AG09319 (cell line): ENCODE results near the gene SHC4.

Experiments used
- DNase-seq: peaks from one replicate; pipeline ENCODE4 v3.0.0-alpha.2; 2010; ENCODE audit warnings: low read depth; ENCODE audit errors: extremely low read depth
- TF ChIP-seq, protein P1 (sequence below): IDR thresholded peaks from 2 replicates; pipeline ENCODE4 v1.5.1; 2011; ENCODE audit warnings: low read depth, mild to moderate bottlenecking, inconsistent platforms, low read length, moderate library complexity

Gene SHC4

DNA sequence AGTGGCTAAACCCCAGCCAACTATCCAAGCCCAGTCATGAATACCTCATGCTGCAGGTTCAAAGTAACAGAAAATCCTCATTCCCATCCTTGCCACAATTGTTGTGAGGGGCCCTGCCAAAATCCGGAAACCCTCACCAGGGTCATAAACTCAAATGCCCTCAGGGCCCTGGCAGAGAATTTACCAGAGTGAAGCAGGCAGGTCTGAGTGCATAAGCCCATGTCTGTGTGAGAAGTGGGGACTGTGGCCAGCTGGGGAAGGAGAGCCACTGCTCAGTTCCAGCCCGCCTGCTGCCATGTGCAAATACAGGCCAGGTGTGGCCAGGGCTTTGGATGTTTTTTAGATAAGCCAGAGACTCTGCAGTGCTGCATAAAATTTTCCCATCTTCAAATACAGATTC is 159.8 kb downstream of the SHC4 start:
- TF ChIP-seq, protein P1, sequence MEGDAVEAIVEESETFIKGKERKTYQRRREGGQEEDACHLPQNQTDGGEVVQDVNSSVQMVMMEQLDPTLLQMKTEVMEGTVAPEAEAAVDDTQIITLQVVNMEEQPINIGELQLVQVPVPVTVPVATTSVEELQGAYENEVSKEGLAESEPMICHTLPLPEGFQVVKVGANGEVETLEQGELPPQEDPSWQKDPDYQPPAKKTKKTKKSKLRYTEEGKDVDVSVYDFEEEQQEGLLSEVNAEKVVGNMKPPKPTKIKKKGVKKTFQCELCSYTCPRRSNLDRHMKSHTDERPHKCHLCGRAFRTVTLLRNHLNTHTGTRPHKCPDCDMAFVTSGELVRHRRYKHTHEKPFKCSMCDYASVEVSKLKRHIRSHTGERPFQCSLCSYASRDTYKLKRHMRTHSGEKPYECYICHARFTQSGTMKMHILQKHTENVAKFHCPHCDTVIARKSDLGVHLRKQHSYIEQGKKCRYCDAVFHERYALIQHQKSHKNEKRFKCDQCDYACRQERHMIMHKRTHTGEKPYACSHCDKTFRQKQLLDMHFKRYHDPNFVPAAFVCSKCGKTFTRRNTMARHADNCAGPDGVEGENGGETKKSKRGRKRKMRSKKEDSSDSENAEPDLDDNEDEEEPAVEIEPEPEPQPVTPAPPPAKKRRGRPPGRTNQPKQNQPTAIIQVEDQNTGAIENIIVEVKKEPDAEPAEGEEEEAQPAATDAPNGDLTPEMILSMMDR = no peak
- no peak for DNase-seq

DNA sequence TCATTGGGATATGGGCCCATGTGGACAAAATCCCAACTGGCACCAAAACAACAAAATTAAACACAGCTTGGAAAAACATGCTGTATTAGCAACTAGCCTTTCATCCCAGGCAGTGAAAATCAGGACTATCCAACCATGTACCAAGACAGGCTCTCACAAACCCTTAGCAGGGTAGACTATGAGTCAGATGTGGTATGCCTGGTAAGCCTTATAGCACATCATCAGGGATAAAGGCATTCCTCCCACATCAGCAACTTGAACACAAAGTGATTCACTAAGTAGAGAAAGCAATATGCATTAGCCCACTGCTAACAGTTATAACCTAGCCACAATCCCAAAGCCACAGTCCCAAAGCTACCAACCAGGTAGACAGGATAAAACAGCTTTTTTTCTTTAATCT is 160.9 kb downstream of the SHC4 start:
- TF ChIP-seq, protein P1 = no peak
- DNase-seq = peak; percentile 62

DNA sequence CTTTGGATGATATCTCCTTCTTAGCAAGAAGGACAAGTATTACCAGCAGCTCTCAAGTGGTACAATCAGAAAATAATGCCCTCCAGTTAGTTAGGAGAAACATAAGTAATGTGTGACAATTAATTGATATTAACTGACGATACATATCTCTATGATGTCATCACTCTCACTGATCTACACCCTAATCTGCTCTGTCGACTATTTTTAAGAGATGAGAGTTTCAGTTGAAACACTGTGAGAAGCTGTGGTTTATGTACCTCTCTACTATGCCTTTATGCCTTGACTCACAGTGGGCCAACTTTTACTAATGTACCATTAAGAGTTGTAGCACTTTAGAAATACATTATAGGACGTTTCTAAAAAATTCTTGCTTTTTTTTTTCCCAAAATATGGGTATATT is 161.5 kb downstream of the SHC4 start:
- TF ChIP-seq, protein P1 = no peak
- DNase-seq = no peak

DNA sequence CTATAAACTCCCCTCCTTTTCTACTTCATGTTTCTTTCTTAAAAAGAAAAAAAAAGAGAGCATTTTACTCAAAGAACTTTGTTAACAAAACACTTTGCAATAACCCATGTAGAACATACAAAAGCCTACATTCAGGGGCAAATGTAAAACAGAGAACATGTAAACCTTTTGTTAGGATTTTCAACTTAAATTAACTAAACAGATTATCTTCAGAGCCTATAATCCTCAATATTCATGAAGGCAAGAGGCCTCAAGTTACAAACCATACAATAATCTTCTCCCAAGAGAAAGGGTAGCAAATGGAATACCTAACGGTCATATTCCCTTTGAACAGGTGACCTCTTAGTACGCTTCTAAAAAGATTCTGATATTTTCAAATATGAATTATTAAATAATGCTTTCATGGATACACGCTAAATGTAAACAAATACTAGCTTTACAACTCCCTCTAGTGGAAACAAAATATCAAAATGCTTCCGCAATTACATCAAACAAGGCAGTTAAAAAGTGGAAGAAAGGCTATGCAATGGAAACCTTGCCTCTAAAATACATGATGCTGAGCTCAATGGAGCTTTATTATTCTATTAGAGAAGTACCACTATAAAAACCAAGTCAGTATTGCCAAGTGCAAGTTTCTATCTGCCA is 162.8 kb downstream of the SHC4 start:
- DNase-seq = no peak
- TF ChIP-seq, protein P1 = peak; percentile 50

- DNase-seq = no peak
- TF ChIP-seq, protein P1 = no peak
Measured at GRCh38 chr15:48800245-48800644, 163.5 kb downstream of the SHC4 start.

DNA sequence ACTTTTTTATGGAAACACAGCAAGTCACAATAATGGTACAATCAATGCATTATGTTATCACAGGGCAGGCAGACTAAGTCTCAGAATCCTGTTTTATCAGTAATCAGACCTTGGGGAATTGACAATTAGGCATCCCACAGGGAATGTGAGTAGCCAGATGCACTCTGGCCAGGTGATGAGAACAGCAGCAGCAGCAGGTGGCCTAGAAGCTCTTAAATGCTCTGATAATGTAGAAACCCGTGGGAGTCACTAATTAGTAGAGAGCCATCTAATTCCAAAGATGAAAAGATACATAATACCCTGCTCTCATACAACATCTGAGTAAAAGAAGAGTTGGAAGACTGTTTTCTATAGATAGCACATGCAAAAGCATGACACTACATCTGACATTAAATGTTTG is 165.4 kb downstream of the SHC4 start:
- TF ChIP-seq, protein P1 = no peak
- no peak for DNase-seq

DNA sequence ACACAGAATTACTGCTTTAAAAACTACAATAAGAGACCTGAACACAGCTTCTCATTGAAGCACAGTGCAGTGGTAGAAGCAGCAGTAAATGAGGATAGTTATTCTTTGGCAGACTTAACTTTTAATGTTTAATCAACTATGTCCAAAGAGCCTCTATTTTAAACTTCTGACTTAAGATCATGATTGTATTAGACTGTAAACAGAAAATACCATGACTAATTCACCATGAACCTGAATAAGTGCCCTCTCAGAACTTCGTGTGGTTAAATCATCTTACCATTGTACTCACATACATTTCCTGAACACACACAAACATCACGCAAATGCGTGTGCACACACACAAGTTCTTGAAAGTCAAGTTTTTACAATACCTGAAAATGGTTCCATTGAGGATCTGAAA is 166.8 kb downstream of the SHC4 start:
- DNase-seq = no peak
- TF ChIP-seq, protein P1 = no peak
